ENCODE results near the gene CHST12. TPM values are rescaled to one million over a fixed set of nuclear protein-coding genes. Genes with fewer than 3 reads are reported as not detected.

The CHST12 gene
- total and polyA plus RNA-seq, 5 donors from 2014 or later: 14.1 to 27.8 (median 20.2) TPM

DNA sequence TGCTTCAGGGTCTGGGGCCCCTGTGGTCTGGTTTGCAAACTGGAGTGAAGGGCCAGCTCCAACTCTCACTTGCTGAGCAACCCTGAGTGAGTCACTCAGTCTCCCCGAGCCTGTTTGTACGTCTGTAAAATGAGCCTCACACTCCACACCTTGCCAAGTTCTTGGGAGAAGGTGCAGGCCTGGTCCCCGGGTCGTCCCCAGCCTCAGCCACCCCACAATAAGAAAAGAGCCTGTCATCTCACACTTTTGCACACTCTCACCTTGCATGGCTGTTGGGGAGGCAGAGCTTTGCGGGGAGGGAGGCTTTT lies 67.6 kb downstream of the CHST12 start:
- H3K36me3 ChIP-seq (ENCODE audit: control insufficient read depth, insufficient read depth, low read length): no peaks in the 10 kb centered on the region
- Mint-ChIP-seq H3K27ac (no peak overlapping the region), H3K4me3 (no peak overlapping the region)

DNA sequence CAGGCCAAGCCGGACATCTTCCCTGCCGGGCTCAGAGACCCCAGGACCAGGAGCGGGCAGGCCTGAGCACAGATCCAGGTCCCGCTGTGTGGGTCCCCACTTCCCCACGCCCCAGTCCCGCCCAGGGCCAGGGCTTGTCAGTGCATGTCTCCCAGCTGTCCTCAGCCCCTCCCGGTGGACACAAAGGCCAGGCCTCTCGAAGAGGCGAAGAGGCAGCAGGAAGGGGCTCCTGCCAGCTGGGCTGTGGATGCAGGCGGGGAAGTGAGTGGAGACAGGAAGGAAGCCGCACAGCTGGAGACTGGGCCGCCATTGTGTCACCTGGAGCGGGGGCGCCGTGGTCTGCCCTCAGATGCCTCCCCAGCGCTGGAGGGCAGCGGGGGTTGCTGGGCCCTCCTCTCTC lies 68.0 kb downstream of the CHST12 start:
- no peak overlapping the region for H3K27ac ChIP-seq (ENCODE audit: insufficient read depth, low read length, poor library complexity, severe bottlenecking)
- H3K36me3 Mint-ChIP-seq: no peaks in the 10 kb centered on the region
- H3K36me3 ChIP-seq (ENCODE audit: control insufficient read depth, insufficient read depth, low read length): no peaks in the 10 kb centered on the region
- peaks cover 12% of the 10 kb centered on the region for H3K27me3 Mint-ChIP-seq
- H3K9me3 Mint-ChIP-seq: no peaks in the 10 kb centered on the region
- no peaks in the 10 kb centered on the region for H3K27me3 ChIP-seq (ENCODE audit: control insufficient read depth, insufficient read depth, low read length)
- DNase-seq (no peak), ATAC-seq (ENCODE audit: low read depth in 2 of 2) (no peak)
- H3K4me3 ChIP-seq (ENCODE audit: low read depth, low read length): no peak overlapping the region
- no peaks in the 10 kb centered on the region for H3K9me3 ChIP-seq (ENCODE audit: control insufficient read depth in 2 of 2, low read length in 2 of 2)
- H3K4me1 ChIP-seq (ENCODE audit: control insufficient read depth, insufficient read depth, low read length, poor library complexity, severe bottlenecking): no peaks in the 10 kb centered on the region
- no peak overlapping the region for H3K4me3 Mint-ChIP-seq
- H3K4me1 Mint-ChIP-seq: peaks cover 0 to 10% (median 3%) of the 10 kb centered on the region in 4 donors
- H3K27ac Mint-ChIP-seq: no peak overlapping the region

More for the DNA sequence above, 67.6 kb downstream of the CHST12 start:
- Histone ChIP-seq H3K4me3 (ENCODE audit: low read depth, low read length) (no peak overlapping the region), H3K4me1 (ENCODE audit: control insufficient read depth, insufficient read depth, low read length, poor library complexity, severe bottlenecking) (no peaks in the 10 kb centered on the region), H3K9me3 (ENCODE audit: control insufficient read depth in 2 of 2, low read length in 2 of 2) (no peaks in the 10 kb centered on the region), H3K27me3 (ENCODE audit: control insufficient read depth, insufficient read depth, low read length) (no peaks in the 10 kb centered on the region), H3K27ac (ENCODE audit: insufficient read depth, low read length, poor library complexity, severe bottlenecking) (no peak overlapping the region)
- no peak for ATAC-seq (ENCODE audit: low read depth in 2 of 2)
- no peaks in the 10 kb centered on the region for H3K36me3 Mint-ChIP-seq
- H3K27me3 Mint-ChIP-seq: peaks cover 14% of the 10 kb centered on the region
- no peak for DNase-seq
- H3K9me3 Mint-ChIP-seq: no peaks in the 10 kb centered on the region
- peaks cover 0 to 10% (median 3%) of the 10 kb centered on the region in 4 donors for H3K4me1 Mint-ChIP-seq

DNA sequence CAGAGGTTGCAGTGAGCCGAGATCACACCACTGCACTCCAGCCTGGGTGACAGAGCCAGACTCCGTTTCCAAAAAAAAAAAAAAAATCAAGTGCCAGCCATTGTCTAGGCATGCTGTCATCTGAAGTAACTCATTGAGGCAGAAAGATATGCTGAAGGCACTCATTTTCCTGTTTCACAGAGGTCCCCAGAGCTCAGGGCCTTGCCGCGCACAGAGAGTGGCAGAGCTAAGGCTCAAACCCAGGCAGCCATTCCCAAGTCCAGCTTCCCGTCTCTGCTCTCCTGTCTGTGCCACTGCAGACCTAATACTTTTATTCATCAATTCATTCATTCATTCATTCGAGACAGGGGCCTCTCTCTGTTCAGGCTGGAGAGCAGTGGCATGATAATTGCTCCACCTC lies 69.3 kb downstream of the CHST12 start:
- Histone ChIP-seq H3K4me3 (ENCODE audit: low read depth, low read length) (no peak overlapping the region), H3K4me1 (ENCODE audit: control insufficient read depth, insufficient read depth, low read length, poor library complexity, severe bottlenecking) (peaks cover 6% of the 10 kb centered on the region), H3K27me3 (ENCODE audit: control insufficient read depth, insufficient read depth, low read length) (no peaks in the 10 kb centered on the region), H3K27ac (ENCODE audit: insufficient read depth, low read length, poor library complexity, severe bottlenecking) (no peak overlapping the region), H3K9me3 (ENCODE audit: control insufficient read depth in 2 of 2, low read length in 2 of 2) (no peaks in the 10 kb centered on the region), H3K36me3 (ENCODE audit: control insufficient read depth, insufficient read depth, low read length) (no peaks in the 10 kb centered on the region)
- H3K36me3 Mint-ChIP-seq: no peaks in the 10 kb centered on the region
- ATAC-seq (ENCODE audit: low read depth in 2 of 2): no peak
- H3K4me3 Mint-ChIP-seq: no peak overlapping the region
- peaks cover 12% of the 10 kb centered on the region for H3K27me3 Mint-ChIP-seq
- H3K9me3 Mint-ChIP-seq: no peaks in the 10 kb centered on the region
- no peak overlapping the region for H3K27ac Mint-ChIP-seq
- DNase-seq: no peak
- peaks cover 0 to 10% (median 6%) of the 10 kb centered on the region in 4 donors for H3K4me1 Mint-ChIP-seq

DNA sequence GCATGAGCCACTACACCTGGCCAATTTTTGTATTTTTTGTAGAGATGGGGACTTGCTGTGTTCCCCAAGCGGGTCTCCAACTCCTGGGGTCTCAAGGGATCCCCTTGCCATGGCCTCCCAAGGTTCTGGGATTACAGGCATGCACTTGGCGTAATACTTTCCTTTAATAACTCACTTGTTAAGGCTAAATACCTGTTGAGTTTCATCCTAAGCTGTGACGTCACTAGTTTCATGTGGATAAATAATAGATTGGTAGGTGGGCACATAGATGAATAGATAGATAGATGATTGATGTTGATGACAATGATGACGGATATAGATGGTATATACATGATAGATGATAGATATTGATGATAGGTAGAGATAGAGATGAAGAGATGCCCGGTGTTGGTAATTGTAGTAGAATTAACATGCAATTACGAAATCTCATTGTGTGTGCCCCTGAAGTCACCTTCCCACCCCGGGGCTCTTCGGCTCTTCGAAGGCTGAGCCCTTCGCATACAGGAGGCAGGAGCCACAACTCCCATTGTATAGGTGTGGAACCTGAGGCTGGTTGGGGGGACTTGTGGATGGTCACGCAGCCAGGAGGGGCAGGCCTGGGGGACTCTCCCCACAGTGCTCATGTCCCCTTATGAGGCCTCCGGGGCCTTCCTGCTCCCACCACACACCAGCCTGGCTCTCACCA lies 70.2 kb downstream of the CHST12 start:
- H3K9me3 ChIP-seq (ENCODE audit: control insufficient read depth in 2 of 2, low read length in 2 of 2): no peaks in the 10 kb centered on the region
- no peak overlapping the region for H3K4me3 ChIP-seq (ENCODE audit: low read depth, low read length)
- H3K27me3 ChIP-seq (ENCODE audit: control insufficient read depth, insufficient read depth, low read length): no peaks in the 10 kb centered on the region
- Mint-ChIP-seq H3K27me3 (peaks cover 12% of the 10 kb centered on the region), H3K4me1 (peaks cover 0 to 16% (median 7%) of the 10 kb centered on the region in 4 donors), H3K9me3 (no peaks in the 10 kb centered on the region), H3K27ac (no peak overlapping the region), H3K36me3 (no peaks in the 10 kb centered on the region), H3K4me3 (no peak overlapping the region)
- H3K4me1 ChIP-seq (ENCODE audit: control insufficient read depth, insufficient read depth, low read length, poor library complexity, severe bottlenecking): peaks cover 12% of the 10 kb centered on the region
- DNase-seq (no peak), ATAC-seq (ENCODE audit: low read depth in 2 of 2) (no peak)
- no peak overlapping the region for H3K27ac ChIP-seq (ENCODE audit: insufficient read depth, low read length, poor library complexity, severe bottlenecking)
- H3K36me3 ChIP-seq (ENCODE audit: control insufficient read depth, insufficient read depth, low read length): no peaks in the 10 kb centered on the region

DNA sequence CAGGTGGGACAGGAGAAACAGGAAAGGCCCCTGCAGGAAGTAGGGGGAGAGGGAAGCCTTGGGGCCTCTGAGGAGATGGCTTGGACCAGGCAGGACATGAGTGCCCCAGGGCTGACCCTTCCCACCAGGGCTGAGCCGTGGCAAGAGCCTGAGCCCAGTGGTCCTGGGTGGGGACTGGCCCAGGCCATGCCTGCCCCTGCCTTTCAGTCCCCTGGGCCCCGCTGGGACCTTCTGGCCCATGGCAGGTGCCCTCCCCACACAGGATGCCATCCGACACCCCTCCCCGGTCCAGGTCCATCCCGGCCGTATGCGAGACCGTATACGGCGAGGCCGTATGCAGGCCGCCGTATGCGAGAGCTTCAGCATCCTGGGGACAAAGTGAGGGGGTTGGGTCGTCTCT lies 70.8 kb downstream of the CHST12 start:
- no peaks in the 10 kb centered on the region for H3K9me3 Mint-ChIP-seq
- H3K27ac Mint-ChIP-seq: no peak overlapping the region
- H3K36me3 ChIP-seq (ENCODE audit: control insufficient read depth, insufficient read depth, low read length): no peaks in the 10 kb centered on the region
- no peak overlapping the region for H3K4me3 Mint-ChIP-seq
- ATAC-seq (ENCODE audit: low read depth in 2 of 2) (no peak), DNase-seq (no peak)
- no peak overlapping the region for H3K27ac ChIP-seq (ENCODE audit: insufficient read depth, low read length, poor library complexity, severe bottlenecking)
- H3K4me1 ChIP-seq (ENCODE audit: control insufficient read depth, insufficient read depth, low read length, poor library complexity, severe bottlenecking): peaks cover 12% of the 10 kb centered on the region
- H3K27me3 Mint-ChIP-seq: peaks cover 7% of the 10 kb centered on the region
- H3K9me3 ChIP-seq (ENCODE audit: control insufficient read depth in 2 of 2, low read length in 2 of 2): no peaks in the 10 kb centered on the region
- peaks cover 0 to 14% (median 2%) of the 10 kb centered on the region in 4 donors for H3K4me1 Mint-ChIP-seq
- H3K36me3 Mint-ChIP-seq: no peaks in the 10 kb centered on the region
- no peak overlapping the region for H3K4me3 ChIP-seq (ENCODE audit: low read depth, low read length)
- H3K27me3 ChIP-seq (ENCODE audit: control insufficient read depth, insufficient read depth, low read length): no peaks in the 10 kb centered on the region

DNA sequence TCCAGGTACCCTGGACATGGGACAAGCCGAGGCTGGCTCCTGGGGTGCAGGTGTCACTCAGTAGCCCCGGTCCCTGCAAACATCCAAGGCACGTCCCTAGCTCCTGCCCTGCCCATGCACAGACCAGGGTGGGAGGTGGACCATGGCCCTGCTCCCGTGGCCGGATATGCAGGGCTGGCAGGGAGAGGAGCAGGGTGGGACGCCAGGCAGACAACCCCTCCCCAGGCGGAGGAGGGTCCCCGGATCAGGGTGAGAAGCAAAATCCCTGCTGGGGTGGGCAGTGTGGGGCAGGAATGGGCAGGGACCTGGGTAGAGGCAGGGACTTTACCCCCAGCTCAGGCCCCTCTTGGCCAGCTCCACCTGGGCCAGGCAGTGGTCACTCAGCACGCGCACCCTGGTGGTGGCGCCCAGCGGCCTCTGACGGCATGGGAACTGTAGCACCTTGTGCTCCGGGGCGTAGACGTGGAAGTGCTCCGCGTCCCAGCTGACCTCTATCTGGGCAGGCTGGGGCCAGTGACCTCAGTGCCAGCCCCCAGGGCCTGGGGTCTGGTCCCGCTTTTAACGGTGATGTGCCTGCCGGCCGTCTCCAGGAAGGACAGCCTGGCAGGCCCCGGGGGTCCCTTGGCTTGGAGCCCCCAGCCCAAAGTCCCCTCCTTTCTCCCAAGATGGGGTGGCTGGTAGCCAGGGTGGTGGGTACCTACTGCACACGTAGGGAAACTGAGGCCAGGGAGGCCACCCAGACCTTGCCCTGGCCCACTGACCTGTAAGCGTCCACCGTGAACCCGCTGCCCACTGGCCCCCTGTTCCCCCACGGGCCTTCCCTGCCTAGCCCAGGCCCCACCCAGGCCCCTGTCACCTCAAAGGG lies 71.6 kb downstream of the CHST12 start:
- Mint-ChIP-seq H3K4me1 (peaks cover 0 to 14% (median 2%) of the 10 kb centered on the region in 4 donors), H3K9me3 (no peaks in the 10 kb centered on the region), H3K27me3 (no peaks in the 10 kb centered on the region), H3K27ac (no peak overlapping the region), H3K4me3 (no peak overlapping the region), H3K36me3 (no peaks in the 10 kb centered on the region)
- no peak for DNase-seq
- Histone ChIP-seq H3K27ac (ENCODE audit: insufficient read depth, low read length, poor library complexity, severe bottlenecking) (no peak overlapping the region), H3K36me3 (ENCODE audit: control insufficient read depth, insufficient read depth, low read length) (no peaks in the 10 kb centered on the region), H3K27me3 (ENCODE audit: control insufficient read depth, insufficient read depth, low read length) (no peaks in the 10 kb centered on the region), H3K4me3 (ENCODE audit: low read depth, low read length) (no peak overlapping the region), H3K4me1 (ENCODE audit: control insufficient read depth, insufficient read depth, low read length, poor library complexity, severe bottlenecking) (peaks cover 12% of the 10 kb centered on the region), H3K9me3 (ENCODE audit: control insufficient read depth in 2 of 2, low read length in 2 of 2) (no peaks in the 10 kb centered on the region)
- ATAC-seq (ENCODE audit: low read depth in 2 of 2): no peak

DNA sequence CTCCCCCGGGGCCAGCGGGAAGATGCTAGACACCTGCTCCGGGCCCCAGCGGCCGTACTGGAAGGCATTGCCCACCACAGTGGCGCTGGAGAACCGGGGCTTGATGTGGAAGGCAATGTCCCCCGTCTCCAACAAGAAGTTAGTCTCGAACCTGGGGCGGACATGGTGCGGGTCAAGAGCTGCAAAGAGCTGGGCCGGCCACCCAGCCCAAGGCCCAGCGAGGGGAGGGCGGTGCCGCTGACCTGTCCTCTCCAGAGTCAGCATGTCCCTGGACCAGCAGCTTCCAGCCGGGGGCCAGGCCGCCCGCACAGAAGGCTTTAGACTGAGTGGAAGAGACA lies 72.2 kb downstream of the CHST12 start:
- Mint-ChIP-seq H3K36me3 (no peaks in the 10 kb centered on the region), H3K4me1 (peaks cover 0 to 14% (median under 1%) of the 10 kb centered on the region in 4 donors), H3K9me3 (no peaks in the 10 kb centered on the region), H3K27ac (no peak overlapping the region), H3K27me3 (no peaks in the 10 kb centered on the region), H3K4me3 (no peak overlapping the region)
- peaks cover 12% of the 10 kb centered on the region for H3K4me1 ChIP-seq (ENCODE audit: control insufficient read depth, insufficient read depth, low read length, poor library complexity, severe bottlenecking)
- no peak overlapping the region for H3K4me3 ChIP-seq (ENCODE audit: low read depth, low read length)
- DNase-seq: no peak
- no peak for ATAC-seq (ENCODE audit: low read depth in 2 of 2)
- H3K27me3 ChIP-seq (ENCODE audit: control insufficient read depth, insufficient read depth, low read length): no peaks in the 10 kb centered on the region
- no peaks in the 10 kb centered on the region for H3K36me3 ChIP-seq (ENCODE audit: control insufficient read depth, insufficient read depth, low read length)
- no peaks in the 10 kb centered on the region for H3K9me3 ChIP-seq (ENCODE audit: control insufficient read depth in 2 of 2, low read length in 2 of 2)
- no peak overlapping the region for H3K27ac ChIP-seq (ENCODE audit: insufficient read depth, low read length, poor library complexity, severe bottlenecking)

DNA sequence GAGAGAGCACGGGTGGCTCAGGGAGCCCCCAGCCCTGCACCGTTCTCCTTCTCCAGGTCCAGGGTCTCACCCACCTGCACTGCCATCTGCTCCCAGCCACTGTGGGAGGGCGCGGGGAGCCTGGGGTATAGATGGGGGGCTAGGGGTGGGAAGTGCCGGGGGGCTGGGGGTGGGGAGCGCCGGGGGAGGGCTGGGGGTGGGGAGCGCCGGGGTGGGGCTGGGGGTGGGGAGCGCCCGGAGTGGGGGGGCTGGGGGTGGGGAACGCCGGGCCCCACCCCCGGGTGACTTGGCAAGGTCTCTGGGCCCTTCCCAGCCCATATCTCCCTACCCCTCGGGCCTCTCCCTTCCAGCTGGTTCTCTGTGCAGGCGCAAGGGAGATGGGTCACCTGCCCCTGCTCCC lies 72.9 kb downstream of the CHST12 start, which contains the start of gene GRIFIN:
GRIFIN (minus strand) TSS at position 101 of the 400 bp plus-strand sequence; CDS start at position 86, 15 bp downstream.
- no peaks in the 10 kb centered on the region for H3K9me3 Mint-ChIP-seq
- no peak within 1 kb of the TSS for H3K27ac Mint-ChIP-seq
- no peak within 1 kb of the TSS for H3K4me3 ChIP-seq (ENCODE audit: low read depth, low read length)

More for the DNA sequence above, 72.9 kb downstream of the CHST12 start, which contains the start of gene GRIFIN:
- H3K4me3 Mint-ChIP-seq: no peak within 1 kb of the TSS
- Histone ChIP-seq H3K4me1 (ENCODE audit: control insufficient read depth, insufficient read depth, low read length, poor library complexity, severe bottlenecking) (peaks cover 12% of the 10 kb centered on the region), H3K36me3 (ENCODE audit: control insufficient read depth, insufficient read depth, low read length) (no peaks in the 10 kb centered on the region), H3K27ac (ENCODE audit: insufficient read depth, low read length, poor library complexity, severe bottlenecking) (no peak within 1 kb of the TSS), H3K27me3 (ENCODE audit: control insufficient read depth, insufficient read depth, low read length) (no peaks in the 10 kb centered on the region), H3K9me3 (ENCODE audit: control insufficient read depth in 2 of 2, low read length in 2 of 2) (no peaks in the 10 kb centered on the region)
- no peaks in the 10 kb centered on the region for H3K27me3 Mint-ChIP-seq
- DNase-seq: no peak
- no peak for ATAC-seq (ENCODE audit: low read depth in 2 of 2)
- no peaks in the 10 kb centered on the region for H3K36me3 Mint-ChIP-seq
- peaks cover 0 to 14% (median 0%) of the 10 kb centered on the region in 4 donors for H3K4me1 Mint-ChIP-seq

Data from CD4-positive, CD25-positive, alpha-beta regulatory T cell (primary cell).